NT2/D1 (cell line): ENCODE data around the gene SASS6.

Experiments
- SUZ12 ChIP-seq: IDR thresholded peaks from 2 replicates; pipeline ENCODE4 v1.6.1; 2011; ENCODE audit not compliant: insufficient read length, insufficient read depth; ENCODE audit errors: extremely low read depth
- YY1 ChIP-seq: IDR thresholded peaks from 2 replicates; pipeline ENCODE4 v1.6.1; 2011; ENCODE audit not compliant: insufficient read length, insufficient read depth
- ZNF274 ChIP-seq: IDR thresholded peaks from 2 replicates; pipeline ENCODE4 v1.6.1; 2011; ENCODE audit warnings: mild to moderate bottlenecking, low read depth, low read length

GRCh38 chr1:100137602-100138001 is 4.9 kb upstream of the SASS6 start:
- TF ChIP-seq YY1 (no peak), SUZ12 (no peak), ZNF274 (no peak)
